Activated CD4-positive, CD25-positive, alpha-beta regulatory T cell (primary cell): ENCODE measurements around the gene TOR4A.

Source experiments
- DNase-seq, 4 experiments: peaks; one replicate each; lab custom pipeline; 2025; lab: John Stamatoyannopoulos, UW

The TOR4A gene

GRCh38 chr9:137295238-137295811, 17.8 kb downstream of the TOR4A start:
- peak in 1 of 4 experiments; percentile 36 for DNase-seq

- DNase-seq = no peak
Measured at GRCh38 chr9:137295849-137296669, 18.5 kb downstream of the TOR4A start.

GRCh38 chr9:137296670-137297664, 19.4 kb downstream of the TOR4A start:
- DNase-seq = no peak

GRCh38 chr9:137297966-137298365, 20.4 kb downstream of the TOR4A start:
- no peak for DNase-seq

GRCh38 chr9:137298401-137299202, 21.1 kb downstream of the TOR4A start:
- DNase-seq = no peak

GRCh38 chr9:137299203-137299565, 21.7 kb downstream of the TOR4A start:
- DNase-seq = no peak

- DNase-seq = no peak
Measured at GRCh38 chr9:137299938-137300337, 22.4 kb downstream of the TOR4A start.

- no peak for DNase-seq
Measured at GRCh38 chr9:137300567-137301080, 23.1 kb downstream of the TOR4A start.

GRCh38 chr9:137301081-137301947, 23.8 kb downstream of the TOR4A start:
- no peak for DNase-seq

- DNase-seq = peak; percentile 91 to 95 (median 93)
Measured at GRCh38 chr9:137302118-137302448, 24.6 kb downstream of the TOR4A start, which contains the start of gene NRARP. Gene NRARP, minus strand, starts transcription at chr9:137302271. Its CDS starts 343 bp downstream, at chr9:137301928.

GRCh38 chr9:137302449-137303150, 25.1 kb downstream of the TOR4A start:
- peak in 2 of 4 experiments; percentile 67 to 69 for DNase-seq

GRCh38 chr9:137303151-137303892, 25.8 kb downstream of the TOR4A start:
- DNase-seq = no peak

GRCh38 chr9:137303893-137304382, 26.4 kb downstream of the TOR4A start:
- DNase-seq = no peak

GRCh38 chr9:137304383-137305059, 27.0 kb downstream of the TOR4A start:
- DNase-seq = no peak

- DNase-seq = peak in 3 of 4 experiments; percentile 38 to 53 (median 38)
Measured at GRCh38 chr9:137305060-137305797, 27.7 kb downstream of the TOR4A start.

GRCh38 chr9:137305798-137306065, 28.2 kb downstream of the TOR4A start:
- no peak for DNase-seq

- DNase-seq = no peak
Measured at GRCh38 chr9:137306066-137306849, 28.7 kb downstream of the TOR4A start.
